Nucleus accumbens (tissue), 56 donors: ENCODE results near the gene KCNH5.
A peak's percentile ranks its signal among the peaks of the same experiment; 100 is the strongest.

ENCODE experiments used
- DNase-seq, 56 donors: peaks; one replicate each; lab custom pipeline; 2025; lab: John Stamatoyannopoulos, UW

Gene KCNH5

GRCh38 chr14:63045234-63045611 is at the start of gene KCNH5:
TSS of gene KCNH5 (minus strand) at chr14:63045458. CDS start at chr14:63045186, 272 bp downstream.
- DNase-seq = peak in 31 of 56 donors; percentile 3 to 68 (median 24)

GRCh38 chr14:63091394-63091996 is 46.2 kb upstream of the KCNH5 start:
- DNase-seq = no peak

- no peak for DNase-seq
These were observed 43.6 kb upstream of the KCNH5 start for GRCh38 chr14:63088865-63089264.

GRCh38 chr14:63078569-63078968 is 33.3 kb upstream of the KCNH5 start:
- no peak for DNase-seq

- no peak for DNase-seq
These were observed 31.2 kb upstream of the KCNH5 start for GRCh38 chr14:63076488-63076887.

- DNase-seq = no peak
These were observed 10.4 kb upstream of the KCNH5 start for GRCh38 chr14:63055631-63056030.

- DNase-seq = no peak
These were observed 6.7 kb upstream of the KCNH5 start for GRCh38 chr14:63051992-63052391.

- DNase-seq = no peak
These were observed 6.0 kb upstream of the KCNH5 start for GRCh38 chr14:63051301-63051700.

GRCh38 chr14:63050694-63051093 is 5.4 kb upstream of the KCNH5 start:
- DNase-seq = no peak

GRCh38 chr14:63046339-63047268 is 1.3 kb upstream of the KCNH5 start:
- DNase-seq = no peak

- DNase-seq = peak in 26 of 56 donors; percentile 2 to 68 (median 26)
These were observed 508 bp upstream of the KCNH5 start for GRCh38 chr14:63045612-63046320.

- DNase-seq = no peak
These were observed 5.4 kb downstream of the KCNH5 start for GRCh38 chr14:63039866-63040265.

- DNase-seq = no peak
These were observed 12.6 kb downstream of the KCNH5 start for GRCh38 chr14:63032641-63033040.

GRCh38 chr14:63032076-63032475 is 13.2 kb downstream of the KCNH5 start:
- DNase-seq = no peak

GRCh38 chr14:63030113-63030512 is 15.1 kb downstream of the KCNH5 start:
- no peak for DNase-seq

- DNase-seq = no peak
These were observed 17.5 kb downstream of the KCNH5 start for GRCh38 chr14:63027719-63028118.

- no peak for DNase-seq
These were observed 18.8 kb downstream of the KCNH5 start for GRCh38 chr14:63026491-63026890.

- no peak for DNase-seq
These were observed 30.6 kb downstream of the KCNH5 start for GRCh38 chr14:63014621-63015020.

- no peak for DNase-seq
These were observed 33.1 kb downstream of the KCNH5 start for GRCh38 chr14:63012171-63012570.

GRCh38 chr14:63011623-63012022 is 33.6 kb downstream of the KCNH5 start:
- no peak for DNase-seq

GRCh38 chr14:63009495-63009894 is 35.8 kb downstream of the KCNH5 start:
- DNase-seq = no peak
